Hepatocyte (in vitro differentiated cells): ENCODE results near the gene MARK1. TPM values are rescaled to one million over a fixed set of nuclear protein-coding genes. Genes with fewer than 3 reads are reported as not detected.

ENCODE experiments used
- DNase-seq: peaks from one replicate; pipeline ENCODE4 v3.0.0-alpha.2; 2016; ENCODE audit warnings: low spot score
- H2AFZ ChIP-seq: fragments of 200-600 bp; sonication (generic); 2 replicates; pipeline ENCODE4 v1.6.0; 2016; ENCODE audit warnings: antibody characterized with exemption, mild to moderate bottlenecking
- H3K27ac ChIP-seq: fragments of 200-600 bp; sonication (generic); 2 replicates; pipeline ENCODE4 v1.5.1; 2016; ENCODE audit warnings: mild to moderate bottlenecking
- H3K27me3 ChIP-seq: fragments of 200-600 bp; sonication (generic); 2 replicates; pipeline ENCODE4 v1.6.1; 2016
- H3K36me3 ChIP-seq: fragments of 200-600 bp; sonication (generic); replicated peaks from 2 replicates; pipeline ENCODE4 v1.5.1; 2016; ENCODE audit warnings: low read depth; ENCODE audit not compliant: insufficient read depth
- H3K4me1 ChIP-seq: fragments of 200-600 bp; sonication (generic); 2 replicates; pipeline ENCODE4 v1.5.1; 2016; ENCODE audit warnings: mild to moderate bottlenecking, moderate library complexity; ENCODE audit not compliant: insufficient read depth
- H3K4me2 ChIP-seq: fragments of 200-600 bp; sonication (generic); 2 replicates; pipeline ENCODE4 v1.6.0; 2016
- H3K4me3 ChIP-seq: fragments of 200-600 bp; sonication (generic); 2 replicates; pipeline ENCODE4 v1.5.1; 2016; ENCODE audit warnings: mild to moderate bottlenecking
- H3K79me2 ChIP-seq: fragments of 200-600 bp; sonication (generic); 2 replicates; pipeline ENCODE4 v1.6.0; 2017; ENCODE audit warnings: mild to moderate bottlenecking
- H3K9me2 ChIP-seq: fragments of 200-600 bp; sonication (generic); replicated peaks from 2 replicates; pipeline ENCODE4 v1.6.0; 2017; ENCODE audit warnings: mild to moderate bottlenecking; ENCODE audit not compliant: insufficient read depth
- H3K9me3 ChIP-seq: fragments of 200-600 bp; sonication (generic); 2 replicates; pipeline ENCODE4 v1.5.1; 2016; ENCODE audit warnings: low read depth, mild to moderate bottlenecking
- H4K20me1 ChIP-seq: fragments of 200-600 bp; sonication (generic); 2 replicates; pipeline ENCODE4 v1.6.0; 2016; ENCODE audit warnings: mild to moderate bottlenecking; ENCODE audit not compliant: insufficient read depth, poor library complexity, severe bottlenecking
- CTCF ChIP-seq: fragments of 200-600 bp; sonication (generic); IDR thresholded peaks from 2 replicates; pipeline ENCODE4 v1.5.1; 2016; ENCODE audit warnings: antibody characterized with exemption, mild to moderate bottlenecking; ENCODE audit not compliant: poor library complexity
- EZH2 ChIP-seq: fragments of 200-600 bp; sonication (generic); IDR thresholded peaks from 2 replicates; pipeline ENCODE4 v1.6.1; 2016; ENCODE audit warnings: antibody characterized with exemption, mild to moderate bottlenecking, borderline replicate concordance
- EZH2phosphoT487 ChIP-seq: fragments of 200-600 bp; sonication (generic); IDR thresholded peaks from one replicate; pipeline ENCODE4 v1.6.1; 2018; ENCODE audit warnings: antibody characterized with exemption, mild to moderate bottlenecking, low read depth, moderate library complexity; ENCODE audit not compliant: unreplicated experiment, severe bottlenecking
- WGBS: methylation state at CpG from one replicate; pipeline ENCODE4 v1.1.6; 2016; ENCODE audit warnings: low lambda C conversion rate; ENCODE audit errors: missing lambda C conversion rate; 5-methylcytosine and 5-hydroxymethylcytosine counted together
- polyA plus RNA-seq: library from polyadenylated mRNA; unstranded; fragments of >200 nt; fragmentation: Nextera tagmentation; extraction: Ambion mirVana; gene quantifications from 2 replicates; pipeline ENCODE4 v1.2.1, GENCODE V29; 2016
- total RNA-seq: library from RNA; depleted of rRNA; stranded (reverse); fragments of >200 nt; gene quantifications from 2 replicates; pipeline ENCODE4 v1.2.3, GENCODE V29; 2014

Gene MARK1
- total and polyA plus RNA-seq, 2 experiments from 2014 or later, result 1.9 to 7.1 TPM

- WGBS, result 93% methylated on average over 4 of the region's 4 CpGs
- Histone ChIP-seq H3K27me3 (no peaks in the 10 kb centered on the region), H3K9me3 (no peaks in the 10 kb centered on the region), H3K9me2 (no peaks in the 10 kb centered on the region), H3K4me1 (no peaks in the 10 kb centered on the region), H2AFZ (no peak overlapping the region), H4K20me1 (no peaks in the 10 kb centered on the region), H3K36me3 (no peaks in the 10 kb centered on the region), H3K4me2 (no peak overlapping the region), H3K79me2 (no peaks in the 10 kb centered on the region), H3K27ac (no peak overlapping the region), H3K4me3 (no peak overlapping the region)
- no peak for DNase-seq
- no peak for TF ChIP-seq EZH2
- TF ChIP-seq EZH2phosphoT487, result no peak
- no peak for TF ChIP-seq CTCF
Observed at GRCh38 chr1:220642285-220642684, 114.3 kb downstream of the MARK1 start.

GRCh38 chr1:220652995-220653394 lies 125.1 kb downstream of the MARK1 start:
- H3K27me3 ChIP-seq, result no peaks in the 10 kb centered on the region

GRCh38 chr1:220655509-220655908 lies 127.6 kb downstream of the MARK1 start:
- no peak for DNase-seq
- H3K9me2 ChIP-seq, result no peaks in the 10 kb centered on the region
- TF ChIP-seq CTCF, result no peak
- no peak for TF ChIP-seq EZH2
- no peak for TF ChIP-seq EZH2phosphoT487
- no peak overlapping the region for H3K4me2 ChIP-seq
- no peaks in the 10 kb centered on the region for H4K20me1 ChIP-seq
- no peak overlapping the region for H3K27ac ChIP-seq
- H3K79me2 ChIP-seq, result no peaks in the 10 kb centered on the region
- H3K27me3 ChIP-seq, result no peaks in the 10 kb centered on the region
- H3K4me3 ChIP-seq, result no peak overlapping the region
- no peaks in the 10 kb centered on the region for H3K4me1 ChIP-seq
- H3K36me3 ChIP-seq, result no peaks in the 10 kb centered on the region
- WGBS, result 100% methylated on average over 1 of the region's 1 CpG
- no peak overlapping the region for H2AFZ ChIP-seq
- H3K9me3 ChIP-seq, result no peaks in the 10 kb centered on the region

More at GRCh38 chr1:220652995-220653394, 125.1 kb downstream of the MARK1 start:
- H3K36me3 ChIP-seq, result no peaks in the 10 kb centered on the region
- H3K27ac ChIP-seq, result no peak overlapping the region
- TF ChIP-seq EZH2phosphoT487 (no peak), CTCF (no peak), EZH2 (no peak)
- H3K79me2 ChIP-seq, result no peaks in the 10 kb centered on the region
- no peak overlapping the region for H3K4me3 ChIP-seq
- H4K20me1 ChIP-seq, result no peaks in the 10 kb centered on the region
- no peaks in the 10 kb centered on the region for H3K4me1 ChIP-seq
- H3K9me3 ChIP-seq, result no peaks in the 10 kb centered on the region
- H2AFZ ChIP-seq, result no peak overlapping the region
- H3K4me2 ChIP-seq, result no peak overlapping the region
- 97% methylated on average over 13 of the region's 13 CpGs for WGBS
- H3K9me2 ChIP-seq, result no peaks in the 10 kb centered on the region
- no peak for DNase-seq
